IMR-90 (cell line): ENCODE measurements around the gene NECTIN4. TPM values are rescaled to one million over a fixed set of nuclear protein-coding genes. Genes with fewer than 3 reads are reported as not detected.

Experiments used
- ATAC-seq: fragments of 200-7000 bp; cut with Tn5 transposase; 2 replicates; pipeline ENCODE4 v1.9.1; 2020; ENCODE audit warnings: low read depth, mild to moderate bottlenecking, moderate library complexity
- BruUV-seq: library from RNA; stranded (reverse); fragments of 400-500 nt; replicated peaks from 2 replicates; lab custom pipeline; 2021; lab: Mats Ljungman, UMichigan
- CTCF ChIA-PET: fragments of 300-600 bp; formaldehyde crosslinking; extraction: SDS; loops from one replicate; lab custom pipeline; 2021; ENCODE audit warnings: antibody characterized with exemption; lab: Yijun Ruan, JAX
- POLR2A ChIA-PET: fragments of 300-600 bp; sonication (Branson Sonifier 250); formaldehyde crosslinking; loops from one replicate; lab custom pipeline; 2022; ENCODE audit warnings: antibody characterized with exemption; ENCODE audit not compliant: unreplicated experiment; lab: Charles Lee
- DNase-seq: peaks from one replicate; pipeline ENCODE4 v3.0.0; 2013
- H2AFZ ChIP-seq: replicated peaks from 2 replicates; pipeline ENCODE3; 2013; ENCODE audit warnings: low read length, mild to moderate bottlenecking; ENCODE audit not compliant: poor library complexity
- H2AK5ac ChIP-seq: 2 replicates; pipeline ENCODE4 v1.6.1; 2013; ENCODE audit warnings: low read depth, low read length, inconsistent platforms
- H2AK9ac ChIP-seq: replicated peaks from 2 replicates; pipeline ENCODE3; 2013; ENCODE audit warnings: mild to moderate bottlenecking, low read depth, low read length, moderate library complexity; ENCODE audit not compliant: poor library complexity
- H2BK120ac ChIP-seq: 2 replicates; pipeline ENCODE4 v1.6.1; 2013; ENCODE audit warnings: low read depth, low read length, inconsistent platforms
- H2BK15ac ChIP-seq: 3 replicates; pipeline ENCODE4 v1.6.1; 2013; ENCODE audit warnings: low read depth, low read length, inconsistent platforms
- H2BK20ac ChIP-seq: 2 replicates; pipeline ENCODE4 v1.6.1; 2013; ENCODE audit warnings: low read depth, mild to moderate bottlenecking, inconsistent platforms, low read length, moderate library complexity
- H2BK5ac ChIP-seq: 2 replicates; pipeline ENCODE4 v1.6.1; 2013; ENCODE audit warnings: mild to moderate bottlenecking, low read depth, low read length, inconsistent platforms; ENCODE audit not compliant: poor library complexity, severe bottlenecking
- H3K14ac ChIP-seq: replicated peaks from 2 replicates; pipeline ENCODE4 v1.6.1; 2013; ENCODE audit warnings: low read depth, low read length, inconsistent platforms
- H3K18ac ChIP-seq: 2 replicates; pipeline ENCODE4 v1.6.1; 2013; ENCODE audit warnings: low read depth, low read length, control low read depth
- H3K23ac ChIP-seq: 2 replicates; pipeline ENCODE4 v1.6.1; 2013; ENCODE audit warnings: low read depth, low read length, inconsistent platforms
- H3K27ac ChIP-seq: 2 replicates; pipeline ENCODE4 v1.5.1; 2013; ENCODE audit warnings: mild to moderate bottlenecking, control low read depth, low read length; ENCODE audit not compliant: insufficient read depth
- H3K27me3 ChIP-seq: 2 replicates; pipeline ENCODE4 v1.6.1; 2013; ENCODE audit warnings: low read length; ENCODE audit not compliant: control insufficient read depth, insufficient read depth
- H3K36me3 ChIP-seq: 2 replicates; pipeline ENCODE4 v1.6.1; 2013; ENCODE audit warnings: low read length, mixed read lengths; ENCODE audit not compliant: control insufficient read depth, insufficient read depth
- H3K4ac ChIP-seq: 2 replicates; pipeline ENCODE4 v1.6.1; 2013; ENCODE audit warnings: low read depth, low read length, inconsistent platforms
- H3K4me1 ChIP-seq: 2 replicates; pipeline ENCODE4 v1.6.1; 2013; ENCODE audit warnings: low read length, mixed read lengths; ENCODE audit not compliant: control insufficient read depth, insufficient read depth
- H3K4me2 ChIP-seq: 2 replicates; pipeline ENCODE4 v1.6.1; 2013; ENCODE audit warnings: low read depth, mild to moderate bottlenecking, control low read depth, low read length, moderate library complexity
- H3K4me3 ChIP-seq: 2 replicates; pipeline ENCODE4 v1.5.1; 2013; ENCODE audit warnings: low read depth, mild to moderate bottlenecking, control low read depth, low read length, moderate library complexity; ENCODE audit not compliant: insufficient read depth
- H3K56ac ChIP-seq: 2 replicates; pipeline ENCODE4 v1.6.1; 2013; ENCODE audit warnings: low read length, inconsistent platforms; ENCODE audit not compliant: insufficient read depth; ENCODE audit errors: extremely low read depth
- H3K79me1 ChIP-seq, 2 experiments: 2 replicates each; pipeline ENCODE4 v1.6.1; 2013; ENCODE audit warnings: low read length in 2 of 2, inconsistent platforms in 1 of 2, low read depth in 1 of 2
- H3K9ac ChIP-seq: 2 replicates; pipeline ENCODE4 v1.6.1; 2013; ENCODE audit warnings: low read depth, low read length, control low read depth
- H3K9me1 ChIP-seq: 2 replicates; pipeline ENCODE4 v1.6.1; 2013; ENCODE audit warnings: low read length, inconsistent platforms; ENCODE audit not compliant: insufficient read depth
- H3K9me3 ChIP-seq: 2 replicates; pipeline ENCODE4 v1.6.1; 2013; ENCODE audit warnings: low read length; ENCODE audit not compliant: control insufficient read depth, insufficient read depth
- H4K20me1 ChIP-seq: 2 replicates; pipeline ENCODE4 v1.6.1; 2013; ENCODE audit warnings: low read length, inconsistent platforms; ENCODE audit not compliant: insufficient read depth
- H4K5ac ChIP-seq: 2 replicates; pipeline ENCODE4 v1.6.1; 2013; ENCODE audit warnings: mild to moderate bottlenecking, low read depth, low read length, control low read depth
- H4K8ac ChIP-seq, 2 experiments: 2 replicates each; pipeline ENCODE4 v1.6.1; 2013; ENCODE audit warnings: low read depth in 2 of 2, low read length in 2 of 2, control low read depth in 1 of 2, inconsistent platforms in 1 of 2
- H4K91ac ChIP-seq: 2 replicates; pipeline ENCODE4 v1.6.1; 2013; ENCODE audit warnings: low read depth, low read length, inconsistent platforms; ENCODE audit not compliant: insufficient read depth
- CEBPB ChIP-seq: IDR thresholded peaks from 2 replicates; pipeline ENCODE4 v1.6.1; 2012; ENCODE audit warnings: low read depth, low read length, improper control_type of control experiment
- CHD1 ChIP-seq: IDR thresholded peaks from 2 replicates; pipeline ENCODE4 v1.6.1; 2012; ENCODE audit warnings: low read depth, low read length, improper control_type of control experiment
- ELK1 ChIP-seq: fragments of 150-350 bp; IDR thresholded peaks from 2 replicates; pipeline ENCODE4 v1.6.1; 2016; ENCODE audit warnings: low read depth, mild to moderate bottlenecking, low read length, moderate library complexity, borderline replicate concordance
- FOS ChIP-seq: fragments of 150-350 bp; IDR thresholded peaks from 2 replicates; pipeline ENCODE4 v1.6.1; 2016; ENCODE audit warnings: low read depth, low read length
- POLR2A ChIP-seq: IDR thresholded peaks from 2 replicates; pipeline ENCODE4 v1.6.1; 2012; ENCODE audit warnings: mild to moderate bottlenecking, low read depth, low read length
- SMC3 ChIP-seq: fragments of 150-350 bp; IDR thresholded peaks from 2 replicates; pipeline ENCODE4 v1.6.1; 2016; ENCODE audit warnings: low read depth, mild to moderate bottlenecking, antibody characterized with exemption, low read length, moderate library complexity
- USF2 ChIP-seq: fragments of 150-350 bp; IDR thresholded peaks from 2 replicates; pipeline ENCODE4 v1.6.1; 2017; ENCODE audit warnings: mild to moderate bottlenecking, antibody characterized with exemption, low read length, low read depth
- WGBS, 2 experiments: methylation state at CpG; one replicate each; pipeline versions ENCODE4 v1.1.5 to v1.1.7; 2013; ENCODE audit warnings: missing lambda C conversion rate in 2 of 2; ENCODE audit not compliant: insufficient read length in 1 of 2; ENCODE audit errors: extremely low coverage in 2 of 2; 5-methylcytosine and 5-hydroxymethylcytosine counted together
- dilution Hi-C: fragments of 300-500 bp; cut with HindIII; formaldehyde crosslinking; loops from one replicate; pipeline ENCODE4 v1.14.3; 2018; ENCODE audit warnings: low sequenced_read_pairs; ENCODE audit not compliant: unreplicated experiment
- in situ Hi-C: fragments of 300-500 bp; cut with MboI; formaldehyde crosslinking; loops from 3 replicates; pipeline ENCODE4 v1.14.3; 2019; ENCODE audit warnings: low sequenced_read_pairs, inconsistent platforms, mixed read lengths
- intact Hi-C: fragments of 100-400 bp; cut with micrococcal nuclease; formaldehyde crosslinking; loops from 2 replicates; pipeline ENCODE4 v1.10.0; 2022
- polyA plus RNA-seq, 3 experiments: library from polyadenylated mRNA; depleted of rRNA; stranded (reverse); fragments of >200 nt; gene quantifications; 2 replicates each; pipeline ENCODE4 v1.2.3, GENCODE V29; 2012; ENCODE audit warnings: low replicate concordance in 1 of 3
- total RNA-seq: library from RNA; depleted of rRNA; stranded (reverse); fragments of >200 nt; gene quantifications from 2 replicates; pipeline ENCODE4 v1.2.3, GENCODE V29; 2012

The NECTIN4 gene
- total and polyA plus RNA-seq, 2 of the 4 experiments (the other 2 are of a cell fraction), result 0.18 to 0.24 TPM

GRCh38 chr1:161077426-161077825 is 11.9 kb downstream of the NECTIN4 start:
- H3K56ac ChIP-seq, result no peak overlapping the region
- H3K9me3 ChIP-seq, result no peaks in the 10 kb centered on the region
- no peak overlapping the region for H2BK15ac ChIP-seq
- no peak overlapping the region for H3K9ac ChIP-seq
- H3K36me3 ChIP-seq, result no peaks in the 10 kb centered on the region
- ChIA-PET POLR2A (no interaction called here), CTCF (no interaction called here)
- H3K23ac ChIP-seq, result no peak overlapping the region
- H3K27me3 ChIP-seq, result no peaks in the 10 kb centered on the region
- H2BK20ac ChIP-seq, result no peak overlapping the region
- no peak overlapping the region for H3K4me3 ChIP-seq
- no peaks in the 10 kb centered on the region for H4K20me1 ChIP-seq
- no peak overlapping the region for H3K27ac ChIP-seq
- DNase-seq, result no peak
- H2BK120ac ChIP-seq, result no peak overlapping the region
- no peak overlapping the region for H4K91ac ChIP-seq
- no peak for ATAC-seq
- H3K14ac ChIP-seq, result no peak overlapping the region
- H3K18ac ChIP-seq, result no peak overlapping the region
- no peaks in the 10 kb centered on the region for H3K79me1 ChIP-seq
- no peaks in the 10 kb centered on the region for H3K9me1 ChIP-seq
- no peak overlapping the region for H4K5ac ChIP-seq
- intact Hi-C loops, result no loop called here
- in situ Hi-C loops, result no loop called here
- no peak overlapping the region for H2BK5ac ChIP-seq
- H3K4me2 ChIP-seq, result no peak overlapping the region
- H2AFZ ChIP-seq, result peak overlapping the region; percentile 8
- H3K4me1 ChIP-seq, result peaks cover 6% of the 10 kb centered on the region; the same call in 1 of the 2 replicates
- WGBS, 2 experiments, result 50% methylated on average over 6 of the region's 9 CpGs; no CpG with 5 or more reads in 1 of the 2 experiments
- no peak overlapping the region for H4K8ac ChIP-seq
- no peak overlapping the region for H3K4ac ChIP-seq
- peak overlapping the region; percentile 13 for H2AK9ac ChIP-seq
- dilution Hi-C loops, result no loop called here
- no TSS peak for BruUV-seq
- H2AK5ac ChIP-seq, result no peak overlapping the region
- TF ChIP-seq USF2, result no peak
- no peak for TF ChIP-seq CEBPB
- TF ChIP-seq SMC3, result no peak
- TF ChIP-seq POLR2A, result no peak
- TF ChIP-seq ELK1, result no peak
- no peak for TF ChIP-seq CHD1
- no peak for TF ChIP-seq FOS
